ENCODE measurements around the gene ING5.

DNA sequence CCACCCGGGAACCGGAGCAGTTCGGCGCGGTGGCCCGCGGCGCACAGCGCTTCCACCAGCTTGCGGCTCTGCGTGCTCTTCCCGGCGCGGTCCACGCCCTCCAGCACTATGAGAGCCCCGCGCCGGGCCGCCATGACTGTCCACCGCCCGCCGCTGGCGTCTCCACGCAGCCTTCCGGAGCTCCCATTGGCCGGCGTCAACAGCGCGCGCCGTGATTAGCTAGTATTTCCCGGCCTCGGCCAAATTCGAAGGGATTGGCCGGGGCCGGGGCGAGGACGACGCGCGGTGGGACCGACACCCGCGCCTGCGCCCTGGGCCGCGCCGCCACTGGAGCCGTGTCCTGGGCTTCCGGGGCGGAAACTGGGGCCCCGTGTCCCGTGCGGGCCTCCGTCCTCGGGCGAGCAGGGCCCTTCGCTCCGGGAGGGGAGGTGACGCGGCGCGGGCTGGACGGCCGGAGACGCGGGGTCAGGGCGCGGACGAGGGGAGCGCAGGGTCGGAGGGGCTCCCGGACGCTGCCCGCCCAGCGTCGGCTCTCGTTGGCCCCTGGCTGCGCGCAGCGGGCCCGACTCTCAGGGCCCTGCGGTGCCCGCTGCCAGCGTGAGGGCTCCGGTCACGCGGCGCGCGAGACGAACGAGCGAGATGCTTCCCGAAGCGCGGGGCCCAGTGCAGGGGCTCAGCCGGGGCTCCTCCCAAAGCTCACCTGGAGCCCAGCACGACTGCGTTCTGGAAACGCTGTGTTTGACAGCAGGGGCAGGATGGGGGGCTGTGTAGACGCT, 15.0 kb upstream of the ING5 start, which contains the start of gene DTYMK:
- peak; percentile 57 to 87 for TF ChIP-seq POLR2A (IDR thresholded peaks at IDR 0.05)
- TF ChIP-seq, protein P1, sequence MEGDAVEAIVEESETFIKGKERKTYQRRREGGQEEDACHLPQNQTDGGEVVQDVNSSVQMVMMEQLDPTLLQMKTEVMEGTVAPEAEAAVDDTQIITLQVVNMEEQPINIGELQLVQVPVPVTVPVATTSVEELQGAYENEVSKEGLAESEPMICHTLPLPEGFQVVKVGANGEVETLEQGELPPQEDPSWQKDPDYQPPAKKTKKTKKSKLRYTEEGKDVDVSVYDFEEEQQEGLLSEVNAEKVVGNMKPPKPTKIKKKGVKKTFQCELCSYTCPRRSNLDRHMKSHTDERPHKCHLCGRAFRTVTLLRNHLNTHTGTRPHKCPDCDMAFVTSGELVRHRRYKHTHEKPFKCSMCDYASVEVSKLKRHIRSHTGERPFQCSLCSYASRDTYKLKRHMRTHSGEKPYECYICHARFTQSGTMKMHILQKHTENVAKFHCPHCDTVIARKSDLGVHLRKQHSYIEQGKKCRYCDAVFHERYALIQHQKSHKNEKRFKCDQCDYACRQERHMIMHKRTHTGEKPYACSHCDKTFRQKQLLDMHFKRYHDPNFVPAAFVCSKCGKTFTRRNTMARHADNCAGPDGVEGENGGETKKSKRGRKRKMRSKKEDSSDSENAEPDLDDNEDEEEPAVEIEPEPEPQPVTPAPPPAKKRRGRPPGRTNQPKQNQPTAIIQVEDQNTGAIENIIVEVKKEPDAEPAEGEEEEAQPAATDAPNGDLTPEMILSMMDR (IDR thresholded peaks at IDR 0.05) = peak in 2 of 4 experiments; percentile 8 to 28

All from uterus (tissue), 2 donors.